ENCODE results near the gene DCLRE1A.

DNA sequence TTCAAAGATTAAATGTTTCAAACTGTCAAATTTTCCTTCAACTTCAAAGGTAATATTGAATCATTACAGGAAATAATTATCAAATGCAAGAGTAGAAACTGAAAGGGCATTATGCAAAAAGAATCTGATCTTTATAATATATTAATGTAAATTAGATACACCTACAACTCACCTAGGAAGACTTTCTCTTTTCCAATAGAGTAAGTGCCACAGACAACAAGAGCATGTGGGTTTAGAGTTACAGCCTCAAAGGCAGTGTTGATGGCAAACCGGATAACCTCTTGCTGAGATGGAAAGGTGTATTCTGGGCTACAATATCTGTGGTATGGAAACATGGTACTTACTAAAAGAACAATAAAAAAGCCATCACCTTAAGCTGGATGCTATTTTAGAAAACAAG, 11.7 kb downstream of the DCLRE1A start:
- TF ChIP-seq EP300 (IDR thresholded peaks at IDR 0.05) (no peak), CTCF (IDR thresholded peaks at IDR 0.05) (no peak)

Measured in gastroesophageal sphincter (tissue), 3 donors.